Skin of body (tissue), 2 donors: ENCODE data around the gene LNX1. TPM values are rescaled to one million over a fixed set of nuclear protein-coding genes. Genes with fewer than 3 reads are reported as not detected.

ENCODE experiments used
- DNase-seq: peaks from one replicate; lab custom pipeline; 2025; lab: John Stamatoyannopoulos, UW
- total RNA-seq: library from RNA; depleted of rRNA; stranded (reverse); fragments of >200 nt; gene quantifications from one replicate; pipeline ENCODE4 v1.2.3, GENCODE V29; 2014

Gene LNX1
- 6.9 TPM for total RNA-seq

DNA sequence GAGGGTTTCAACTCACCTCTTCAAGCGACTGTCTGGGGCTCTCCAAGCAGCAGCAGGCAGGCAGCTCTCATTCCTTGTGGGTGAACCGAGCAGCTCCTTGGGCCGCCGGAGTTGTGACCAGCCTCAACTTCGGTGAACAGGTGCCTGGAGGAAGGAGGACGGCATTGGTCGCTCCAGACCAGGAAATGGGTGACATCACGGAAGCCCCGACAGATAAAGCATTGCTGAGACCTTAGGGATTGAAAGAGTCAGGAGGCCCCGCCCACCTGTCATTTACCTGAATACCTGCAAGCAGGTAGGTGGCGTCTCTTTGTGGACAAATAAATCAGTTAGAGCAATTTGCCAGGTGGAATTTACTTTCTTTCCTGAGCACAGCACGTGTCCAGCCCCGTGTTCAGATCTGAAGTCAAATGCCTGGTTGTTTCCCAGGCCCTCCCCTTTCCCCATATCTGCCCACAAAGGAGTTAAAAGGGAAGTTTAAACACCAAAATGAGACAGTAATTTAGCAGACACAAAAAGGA, at the start of gene LNX1:
Gene LNX1 (minus strand): TSS at position 115 of the 521 bp plus-strand sequence. CDS start 17,484 bp downstream, outside the sequence.
- DNase-seq: no peak

- DNase-seq: no peak
Measured at GRCh38 chr4:53640576-53641453, 49.5 kb upstream of the LNX1 start.

- DNase-seq: no peak
Measured at GRCh38 chr4:53638919-53639318, 47.6 kb upstream of the LNX1 start.

GRCh38 chr4:53637348-53637747, 46.1 kb upstream of the LNX1 start:
- no peak for DNase-seq

DNA sequence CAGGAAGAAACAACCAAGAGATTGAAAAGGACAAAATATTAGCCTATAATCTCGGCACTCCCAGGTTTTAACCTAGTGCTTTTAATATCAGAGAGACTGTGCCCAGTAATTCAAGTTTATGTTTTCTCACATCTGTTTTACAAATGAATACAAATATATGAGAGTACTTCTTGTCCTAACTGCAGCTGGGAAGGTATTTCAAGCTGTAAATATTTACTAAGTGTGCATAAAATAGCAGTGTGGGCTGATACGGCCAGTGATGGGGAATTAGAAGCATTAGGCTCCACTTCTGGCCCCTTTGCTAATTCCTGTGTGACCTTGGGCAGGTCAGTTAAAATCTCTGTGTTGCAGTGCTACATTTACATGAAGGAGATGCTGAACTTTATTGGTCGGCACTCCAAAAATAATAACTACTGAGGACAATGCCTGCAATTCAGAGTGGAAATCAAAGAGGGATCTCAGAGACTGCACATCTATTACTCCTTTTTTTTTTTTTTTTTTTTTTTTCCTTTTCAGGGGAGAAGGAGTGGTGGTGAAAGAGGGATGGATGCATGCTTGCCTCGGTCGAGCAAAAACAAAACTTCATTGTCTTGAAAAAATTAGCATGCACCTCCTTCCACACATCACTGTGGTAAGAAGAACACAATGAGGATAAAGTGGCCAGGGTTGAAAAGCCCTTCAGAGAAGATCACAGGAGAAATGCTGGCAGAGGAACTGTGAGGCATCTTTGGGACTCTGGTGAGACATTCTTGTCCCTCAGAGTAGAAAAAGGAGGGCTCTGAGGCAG, 44.6 kb upstream of the LNX1 start:
- DNase-seq: no peak

DNA sequence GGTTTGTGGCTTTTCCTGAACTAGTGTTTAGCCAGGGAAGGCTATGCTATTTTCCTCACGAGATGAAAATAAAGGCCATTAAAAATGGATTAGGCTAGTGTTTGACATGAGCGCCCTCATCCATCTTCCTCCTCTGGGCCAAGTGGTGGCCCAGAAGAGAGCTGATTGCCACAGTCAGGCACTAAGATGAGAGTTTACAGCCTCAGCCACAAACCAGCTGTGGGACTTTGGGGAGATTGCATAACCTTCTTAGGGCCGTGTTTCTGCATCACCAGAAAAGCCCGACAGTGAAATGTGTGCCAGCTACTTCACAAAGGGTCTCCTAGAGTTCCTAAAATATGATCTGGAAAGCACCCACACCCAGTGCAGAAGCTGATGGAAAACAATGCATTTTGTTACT, 42.3 kb upstream of the LNX1 start:
- no peak for DNase-seq

DNA sequence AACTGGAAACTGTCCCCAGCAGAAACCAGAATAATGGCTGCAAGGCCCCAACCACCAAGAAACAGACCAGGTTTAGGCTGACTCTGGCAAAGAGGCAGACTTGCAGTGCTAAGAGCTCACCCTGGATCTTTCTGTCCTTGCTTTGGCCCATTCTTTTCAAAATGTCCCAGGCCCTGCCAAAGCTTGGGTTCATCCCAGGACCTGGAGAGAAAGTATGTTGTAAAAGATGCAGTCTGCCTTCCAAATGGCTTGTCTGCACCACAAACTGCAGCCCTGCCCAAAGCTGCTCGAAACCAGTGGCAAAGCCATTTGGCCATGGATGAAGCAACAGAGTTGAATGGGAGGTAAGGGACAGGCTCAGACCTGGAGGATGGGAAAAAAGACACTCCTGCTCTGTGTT, 38.0 kb upstream of the LNX1 start:
- DNase-seq: no peak

- DNase-seq: peak; percentile 29
Measured at GRCh38 chr4:53626491-53626890, 35.2 kb upstream of the LNX1 start.

DNA sequence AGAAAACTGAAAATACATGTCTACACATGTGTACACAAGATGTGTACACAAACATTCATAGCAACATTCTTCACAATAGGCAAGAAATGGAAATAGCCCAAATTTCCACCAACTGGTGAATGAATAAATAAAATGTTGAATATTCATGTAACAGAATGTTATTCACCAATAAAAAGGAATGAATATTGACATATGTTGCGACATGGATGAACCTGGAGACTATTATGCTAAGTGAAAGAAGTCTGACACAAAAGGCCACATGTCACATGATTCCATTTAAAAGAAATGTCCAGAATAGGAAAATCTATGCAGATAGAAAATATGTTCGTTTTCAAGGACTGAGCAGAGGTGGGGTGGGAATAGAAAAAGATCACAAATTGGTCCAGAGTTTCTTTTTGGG, 34.6 kb upstream of the LNX1 start:
- no peak for DNase-seq

DNA sequence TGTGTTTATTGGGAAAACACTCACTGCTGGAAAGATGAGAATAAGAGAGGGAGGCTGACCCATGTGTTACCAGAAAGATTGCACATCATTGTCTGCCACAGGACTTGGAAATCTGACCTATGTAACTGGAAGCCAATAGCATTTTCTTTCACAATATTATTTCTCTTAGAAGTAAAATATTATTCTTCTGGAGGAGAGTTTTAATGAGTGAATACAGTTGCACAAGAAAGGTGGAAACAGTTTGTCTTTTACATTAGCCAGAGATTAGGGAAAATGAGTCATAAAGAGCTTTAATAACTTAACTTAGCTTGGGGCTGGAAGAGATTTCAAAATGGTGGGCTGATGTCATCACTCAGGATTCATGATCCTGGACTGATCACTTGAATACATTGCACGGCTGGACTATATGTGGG, 31.5 kb upstream of the LNX1 start:
- DNase-seq: no peak

- DNase-seq: no peak
Measured at GRCh38 chr4:53620956-53621355, 29.7 kb upstream of the LNX1 start.

DNA sequence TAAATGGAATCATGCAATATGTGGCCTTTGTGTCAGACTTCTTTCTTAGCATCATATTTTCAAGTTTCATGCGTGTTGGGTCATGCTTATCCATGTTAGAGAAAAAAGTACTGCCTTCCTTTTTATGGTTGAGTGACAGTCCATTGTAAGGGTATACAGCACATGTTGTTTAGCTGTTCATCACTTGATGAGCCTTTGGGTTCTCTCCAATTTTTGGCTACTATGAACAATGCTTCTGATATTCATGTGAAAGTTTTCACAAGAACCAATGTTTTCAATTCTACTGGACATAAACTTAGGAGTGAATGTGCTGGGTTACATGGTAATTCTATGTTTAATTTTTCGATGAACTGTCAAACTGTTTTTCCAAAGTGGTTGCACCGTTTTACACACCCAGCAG, 28.1 kb upstream of the LNX1 start:
- no peak for DNase-seq

GRCh38 chr4:53618321-53618720, 27.0 kb upstream of the LNX1 start:
- no peak for DNase-seq

GRCh38 chr4:53617101-53617680, 25.9 kb upstream of the LNX1 start:
- DNase-seq: no peak

DNA sequence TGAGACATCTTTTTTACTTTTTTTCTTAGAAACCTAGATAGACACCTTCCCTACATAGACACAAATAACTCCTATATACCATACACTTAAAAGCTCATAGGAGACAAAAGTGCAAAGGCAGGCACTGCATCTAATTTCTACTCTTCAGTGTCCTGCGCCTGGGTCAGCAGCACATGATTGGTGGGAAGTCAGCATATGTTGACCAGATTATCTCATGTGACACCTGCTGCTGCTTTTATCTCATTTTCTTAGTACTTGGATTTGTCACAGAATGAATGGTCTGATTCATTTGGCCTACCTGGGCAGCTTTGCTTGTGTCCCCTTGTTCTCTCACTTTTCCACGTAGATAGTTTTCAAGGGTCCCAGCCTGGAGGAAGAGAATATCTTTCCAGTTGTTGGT, 24.9 kb upstream of the LNX1 start:
- no peak for DNase-seq

GRCh38 chr4:53614591-53614990, 23.3 kb upstream of the LNX1 start:
- DNase-seq: no peak

DNA sequence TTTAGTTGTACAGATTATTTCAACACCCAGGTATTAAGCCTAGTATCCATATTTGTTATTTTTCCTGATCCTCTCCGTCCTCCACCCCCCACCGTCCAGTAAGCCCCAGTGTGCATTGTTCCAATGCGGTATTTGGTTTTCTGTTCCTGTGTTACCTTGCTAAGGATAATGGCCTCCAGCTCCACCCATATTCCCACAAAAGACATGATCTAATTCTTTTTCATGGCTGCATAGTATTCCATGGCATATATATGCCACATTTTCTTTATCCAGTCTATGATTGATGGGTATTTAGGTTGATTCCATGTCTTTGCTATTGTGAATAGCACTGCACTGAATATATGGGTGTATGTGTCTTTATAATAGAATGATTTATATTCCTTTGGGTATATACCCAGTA, 22.1 kb upstream of the LNX1 start:
- DNase-seq: no peak

DNA sequence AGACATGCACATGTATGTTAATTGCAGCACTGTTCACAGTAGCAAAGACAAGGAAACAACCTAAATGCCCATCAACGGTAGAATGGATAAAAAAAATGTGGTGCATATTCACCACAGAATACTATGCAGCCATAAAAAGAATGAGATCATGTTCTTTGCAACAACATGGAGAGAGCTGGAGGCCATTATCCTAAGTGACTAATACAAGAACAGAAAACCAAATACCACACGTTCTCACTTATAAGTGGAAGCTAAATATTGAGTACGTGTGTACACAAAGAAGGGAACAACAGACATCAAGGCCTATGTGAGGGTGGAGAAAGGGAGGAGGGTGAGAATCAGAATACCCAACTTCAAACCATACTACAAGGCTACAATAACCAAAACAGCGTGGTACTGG, 17.4 kb upstream of the LNX1 start:
- DNase-seq: no peak

GRCh38 chr4:53608242-53608641, 17.0 kb upstream of the LNX1 start:
- no peak for DNase-seq

DNA sequence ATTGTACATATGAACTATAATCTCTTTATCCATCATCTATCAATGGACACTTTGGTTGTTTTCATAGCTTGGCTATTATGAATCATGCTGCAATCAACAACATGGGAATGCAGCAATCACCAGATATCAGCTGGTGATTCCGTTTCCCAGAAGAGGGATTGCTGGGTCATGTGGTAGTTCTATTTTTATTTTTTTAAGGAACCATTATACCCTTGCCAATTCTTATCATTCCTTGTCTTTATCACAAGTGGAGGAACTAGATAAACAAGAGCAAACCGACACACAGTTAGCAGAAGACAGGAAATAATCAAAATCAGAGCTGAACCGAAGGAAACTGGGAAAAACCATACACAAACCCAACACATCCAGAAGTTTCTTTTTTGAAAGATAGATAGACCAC, 14.5 kb upstream of the LNX1 start:
- no peak for DNase-seq

- DNase-seq: no peak
Measured at GRCh38 chr4:53602390-53602789, 11.1 kb upstream of the LNX1 start.

DNA sequence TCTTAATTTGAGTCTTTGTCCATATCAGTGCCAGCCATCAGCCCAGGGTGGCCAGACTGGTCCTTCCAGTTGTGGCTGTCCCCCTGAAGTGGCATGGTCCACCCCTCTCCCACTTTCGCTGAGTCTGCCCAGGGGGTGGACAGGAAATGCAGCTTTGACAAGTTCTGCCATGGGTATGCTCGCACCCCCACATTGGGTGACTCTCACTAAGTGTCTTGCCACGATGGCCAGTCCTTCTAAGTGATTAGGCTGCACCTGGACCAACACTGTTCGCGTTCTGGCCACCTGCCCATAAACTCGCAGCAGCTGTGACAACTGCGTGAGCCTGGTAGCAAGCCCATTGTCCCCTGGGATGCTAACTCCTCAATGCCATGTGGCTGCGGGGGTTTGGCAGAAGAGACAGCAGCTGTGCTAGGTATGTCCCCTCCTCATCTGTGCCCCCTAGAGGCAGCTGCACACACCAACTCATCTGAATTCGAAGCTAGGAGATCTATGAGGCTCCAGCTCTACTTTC, 10.0 kb upstream of the LNX1 start:
- no peak for DNase-seq
